A673 (cell line): Measurements from ENCODE around the gene ACOT7. TPM values are rescaled to one million over a fixed set of nuclear protein-coding genes. Genes with fewer than 3 reads are reported as not detected.
A peak's percentile ranks its signal among the peaks of the same experiment; 100 is the strongest.

ENCODE experiments used
- BruUV-seq: library from RNA; stranded (reverse); fragments of 400-500 nt; replicated peaks from 2 replicates; lab custom pipeline; 2021; lab: Mats Ljungman, UMichigan
- CTCF ChIA-PET: fragments of 300-600 bp; sonication (Branson Sonifier 250); formaldehyde crosslinking; loops from one replicate; lab custom pipeline; 2022; ENCODE audit warnings: antibody characterized with exemption; lab: Charles Lee
- POLR2A ChIA-PET: fragments of 300-600 bp; sonication (Branson Sonifier 250); formaldehyde crosslinking; loops from one replicate; lab custom pipeline; 2022; ENCODE audit warnings: antibody characterized with exemption; ENCODE audit not compliant: low non-redundant PET; lab: Charles Lee
- DNase-seq: peaks from one replicate; pipeline ENCODE4 v3.0.0-alpha.2; 2015; ENCODE audit warnings: low spot score
- H3K27ac ChIP-seq: fragments of 200-600 bp; sonication (generic); 2 replicates; pipeline ENCODE4 v1.5.1; 2016; ENCODE audit warnings: mixed run types, low read depth, mild to moderate bottlenecking, mixed read lengths, antibody characterized with exemption, low read length; ENCODE audit not compliant: poor library complexity, severe bottlenecking
- H3K27me3 ChIP-seq: fragments of 200-600 bp; sonication (generic); replicated peaks from 2 replicates; pipeline ENCODE4 v1.6.1; 2017; ENCODE audit warnings: mixed run types, low read depth, mild to moderate bottlenecking, mixed read lengths, antibody characterized with exemption, low read length; ENCODE audit not compliant: insufficient read depth, poor library complexity
- H3K36me3 ChIP-seq: fragments of 200-600 bp; sonication (generic); 2 replicates; pipeline ENCODE4 v1.6.1; 2016; ENCODE audit warnings: mixed run types, mild to moderate bottlenecking, mixed read lengths, antibody characterized with exemption, low read length; ENCODE audit not compliant: insufficient read depth, poor library complexity, severe bottlenecking
- H3K4me1 ChIP-seq: fragments of 200-600 bp; sonication (generic); 2 replicates; pipeline ENCODE4 v1.6.1; 2017; ENCODE audit warnings: mixed run types, mild to moderate bottlenecking, mixed read lengths, antibody characterized with exemption, low read length; ENCODE audit not compliant: insufficient read depth, poor library complexity, severe bottlenecking
- H3K4me3 ChIP-seq: fragments of 200-600 bp; sonication (generic); 2 replicates; pipeline ENCODE4 v1.5.1; 2016; ENCODE audit warnings: low read depth, mixed run types, mild to moderate bottlenecking, mixed read lengths, low read length; ENCODE audit not compliant: poor library complexity, severe bottlenecking
- H3K9me3 ChIP-seq: fragments of 200-600 bp; sonication (generic); 2 replicates; pipeline ENCODE4 v1.6.1; 2016; ENCODE audit warnings: mixed run types, low read depth, mild to moderate bottlenecking, mixed read lengths, antibody characterized with exemption, low read length; ENCODE audit not compliant: poor library complexity, severe bottlenecking
- EZH2 ChIP-seq: fragments of 200-600 bp; sonication (generic); IDR thresholded peaks from 2 replicates; pipeline ENCODE4 v1.6.1; 2017; ENCODE audit warnings: borderline replicate concordance, low read depth, mild to moderate bottlenecking, mixed read lengths, antibody characterized with exemption, low read length; ENCODE audit not compliant: poor library complexity, severe bottlenecking
- intact Hi-C: fragments of 100-400 bp; cut with micrococcal nuclease; formaldehyde crosslinking; loops from one replicate; pipeline ENCODE4 v1.10.0; 2022; ENCODE audit not compliant: unreplicated experiment
- total RNA-seq: library from RNA; stranded (reverse); gene quantifications from 2 replicates; pipeline ENCODE4 v1.2.3, GENCODE V29; 2021
- TF ChIP-seq, protein P1 (sequence below): fragments of 300-800, 200-600 bp; sonication (generic); conservative IDR thresholded peaks from 2 replicates; pipeline ENCODE4 v1.5.1; 2017; ENCODE audit warnings: low read depth, mild to moderate bottlenecking, antibody characterized with exemption, low read length, moderate library complexity, mixed read lengths

ACOT7 gene
- total RNA-seq, 1 experiment from 2014 or later = 132 TPM

DNA sequence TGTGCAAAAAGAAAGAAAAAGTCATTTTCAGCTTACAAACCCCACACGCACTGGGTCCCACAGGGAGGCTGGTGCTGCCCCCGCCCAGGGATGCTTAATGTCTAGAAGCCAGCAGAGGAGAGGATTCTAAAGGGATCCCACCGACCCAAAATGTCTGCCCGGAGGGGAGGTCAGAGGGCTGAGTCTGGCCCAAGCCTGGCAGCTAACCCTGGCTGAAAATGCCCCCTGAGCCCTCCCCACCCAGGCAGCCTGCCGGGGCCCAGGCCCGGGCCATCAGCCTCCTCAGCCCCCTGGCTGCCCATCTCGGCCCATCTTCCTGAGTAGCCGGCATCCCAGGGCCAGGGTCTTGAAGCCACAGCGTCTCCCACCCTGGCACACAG, 33.5 kb downstream of the ACOT7 start:
- no peak for DNase-seq
- Histone ChIP-seq H3K27ac (peak overlapping the region; percentile 42), H3K36me3 (no peaks in the 10 kb centered on the region), H3K4me3 (no peak overlapping the region), H3K9me3 (no peaks in the 10 kb centered on the region), H3K27me3 (no peaks in the 10 kb centered on the region), H3K4me1 (peaks cover 15% of the 10 kb centered on the region)
- CTCF ChIA-PET = no interaction called here
- no TSS peak for BruUV-seq
- intact Hi-C loops = no loop called here
- TF ChIP-seq, protein P1, sequence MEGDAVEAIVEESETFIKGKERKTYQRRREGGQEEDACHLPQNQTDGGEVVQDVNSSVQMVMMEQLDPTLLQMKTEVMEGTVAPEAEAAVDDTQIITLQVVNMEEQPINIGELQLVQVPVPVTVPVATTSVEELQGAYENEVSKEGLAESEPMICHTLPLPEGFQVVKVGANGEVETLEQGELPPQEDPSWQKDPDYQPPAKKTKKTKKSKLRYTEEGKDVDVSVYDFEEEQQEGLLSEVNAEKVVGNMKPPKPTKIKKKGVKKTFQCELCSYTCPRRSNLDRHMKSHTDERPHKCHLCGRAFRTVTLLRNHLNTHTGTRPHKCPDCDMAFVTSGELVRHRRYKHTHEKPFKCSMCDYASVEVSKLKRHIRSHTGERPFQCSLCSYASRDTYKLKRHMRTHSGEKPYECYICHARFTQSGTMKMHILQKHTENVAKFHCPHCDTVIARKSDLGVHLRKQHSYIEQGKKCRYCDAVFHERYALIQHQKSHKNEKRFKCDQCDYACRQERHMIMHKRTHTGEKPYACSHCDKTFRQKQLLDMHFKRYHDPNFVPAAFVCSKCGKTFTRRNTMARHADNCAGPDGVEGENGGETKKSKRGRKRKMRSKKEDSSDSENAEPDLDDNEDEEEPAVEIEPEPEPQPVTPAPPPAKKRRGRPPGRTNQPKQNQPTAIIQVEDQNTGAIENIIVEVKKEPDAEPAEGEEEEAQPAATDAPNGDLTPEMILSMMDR = no peak
- no peak for TF ChIP-seq EZH2
- POLR2A ChIA-PET = no interaction called here

DNA sequence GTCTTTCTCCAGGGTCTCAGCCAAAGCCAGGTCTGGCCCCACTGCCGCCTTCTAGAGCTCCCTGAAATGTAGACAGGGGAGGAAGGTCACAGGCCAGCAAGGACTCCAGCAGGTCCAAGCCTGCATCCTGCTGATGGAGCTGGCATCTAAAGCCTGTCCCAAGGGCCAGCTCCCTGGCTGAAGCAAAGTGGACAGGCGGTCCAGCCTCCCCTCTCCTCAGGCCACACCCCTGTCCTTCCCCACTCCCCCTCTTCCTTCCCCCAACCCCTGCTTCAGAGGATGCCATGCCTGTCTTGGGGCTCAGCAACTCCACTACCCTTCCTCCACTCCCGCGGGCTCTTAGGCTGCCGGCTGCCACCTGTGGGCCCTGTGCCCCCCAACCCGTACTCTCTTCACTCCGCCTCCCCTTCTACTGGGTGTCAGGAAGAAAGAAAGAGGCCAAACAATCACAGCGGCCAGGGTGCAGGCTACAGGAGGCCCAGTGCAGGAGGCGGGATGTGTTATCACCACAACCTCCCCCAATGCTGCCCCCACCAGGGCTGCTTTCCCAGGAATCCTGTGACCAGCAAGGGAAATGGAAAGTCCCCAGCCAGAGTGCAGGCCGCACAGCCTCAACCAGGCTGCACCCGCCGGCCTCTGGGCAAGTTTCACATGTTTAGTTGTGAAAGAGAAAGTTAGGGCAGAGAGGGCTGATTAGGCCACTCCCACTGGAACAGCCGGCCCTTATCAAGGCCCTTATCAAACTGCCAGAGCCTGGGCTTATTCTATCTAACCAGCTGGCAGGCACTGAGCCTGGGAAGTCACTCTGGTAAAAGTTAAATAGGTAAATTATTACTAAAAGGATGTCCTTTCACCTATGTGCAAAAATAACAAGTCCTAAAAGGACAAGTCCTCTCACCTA, 34.1 kb downstream of the ACOT7 start:
- H3K4me1 ChIP-seq = peaks cover 15% of the 10 kb centered on the region

DNA sequence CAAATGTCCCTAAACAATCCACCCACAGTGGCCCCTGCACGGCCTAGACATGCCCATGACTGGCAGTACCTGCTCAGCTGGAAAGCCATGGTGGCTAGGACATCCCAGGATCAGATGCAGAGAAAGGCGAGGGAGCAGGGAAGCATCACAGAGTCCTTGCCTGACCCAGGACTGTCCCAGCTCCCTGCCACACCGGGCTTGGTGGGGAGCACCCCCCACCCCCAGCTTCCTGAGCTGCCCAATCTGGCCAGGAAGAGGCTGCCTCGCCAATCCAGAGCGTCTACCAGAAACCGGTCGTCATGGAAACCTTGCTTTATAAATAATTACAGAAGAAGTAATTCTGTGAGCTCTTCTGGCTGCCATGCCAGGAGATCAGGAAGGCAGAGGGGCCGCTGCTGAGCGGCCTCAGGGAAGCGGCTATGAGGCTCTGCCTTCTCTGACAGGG, 34.8 kb downstream of the ACOT7 start:
- Histone ChIP-seq H3K9me3 (no peaks in the 10 kb centered on the region), H3K4me1 (peaks cover 15% of the 10 kb centered on the region), H3K27me3 (no peaks in the 10 kb centered on the region), H3K4me3 (no peak overlapping the region), H3K36me3 (no peaks in the 10 kb centered on the region), H3K27ac (no peak overlapping the region)
- CTCF ChIA-PET = no interaction called here
- POLR2A ChIA-PET = no interaction called here
- intact Hi-C loops = no loop called here
- peak; percentile 48 for DNase-seq
- BruUV-seq = no TSS peak
- no peak for TF ChIP-seq EZH2
- TF ChIP-seq, protein P1 = no peak

More for the DNA sequence above, 34.1 kb downstream of the ACOT7 start:
- Histone ChIP-seq H3K36me3 (no peaks in the 10 kb centered on the region), H3K4me3 (no peak overlapping the region), H3K27ac (peak overlapping the region; percentile 42), H3K9me3 (no peaks in the 10 kb centered on the region), H3K27me3 (no peaks in the 10 kb centered on the region)
- intact Hi-C loops = no loop called here
- peak; percentile 28 for DNase-seq
- BruUV-seq = no TSS peak
- TF ChIP-seq, protein P1 = no peak
- TF ChIP-seq EZH2 = no peak
- ChIA-PET CTCF (no interaction called here), POLR2A (no interaction called here)
